Erythroblast (primary cell): ENCODE data around the gene MSRB3.

Source experiments
- GATA1 ChIP-seq: IDR thresholded peaks from 2 replicates; pipeline ENCODE4 v1.6.1; 2011; ENCODE audit warnings: low read depth, mild to moderate bottlenecking, control low read depth, low read length, moderate library complexity
- POLR2A ChIP-seq: IDR thresholded peaks from 2 replicates; pipeline ENCODE4 v1.6.1; 2011; ENCODE audit warnings: mild to moderate bottlenecking, low read length

DNA sequence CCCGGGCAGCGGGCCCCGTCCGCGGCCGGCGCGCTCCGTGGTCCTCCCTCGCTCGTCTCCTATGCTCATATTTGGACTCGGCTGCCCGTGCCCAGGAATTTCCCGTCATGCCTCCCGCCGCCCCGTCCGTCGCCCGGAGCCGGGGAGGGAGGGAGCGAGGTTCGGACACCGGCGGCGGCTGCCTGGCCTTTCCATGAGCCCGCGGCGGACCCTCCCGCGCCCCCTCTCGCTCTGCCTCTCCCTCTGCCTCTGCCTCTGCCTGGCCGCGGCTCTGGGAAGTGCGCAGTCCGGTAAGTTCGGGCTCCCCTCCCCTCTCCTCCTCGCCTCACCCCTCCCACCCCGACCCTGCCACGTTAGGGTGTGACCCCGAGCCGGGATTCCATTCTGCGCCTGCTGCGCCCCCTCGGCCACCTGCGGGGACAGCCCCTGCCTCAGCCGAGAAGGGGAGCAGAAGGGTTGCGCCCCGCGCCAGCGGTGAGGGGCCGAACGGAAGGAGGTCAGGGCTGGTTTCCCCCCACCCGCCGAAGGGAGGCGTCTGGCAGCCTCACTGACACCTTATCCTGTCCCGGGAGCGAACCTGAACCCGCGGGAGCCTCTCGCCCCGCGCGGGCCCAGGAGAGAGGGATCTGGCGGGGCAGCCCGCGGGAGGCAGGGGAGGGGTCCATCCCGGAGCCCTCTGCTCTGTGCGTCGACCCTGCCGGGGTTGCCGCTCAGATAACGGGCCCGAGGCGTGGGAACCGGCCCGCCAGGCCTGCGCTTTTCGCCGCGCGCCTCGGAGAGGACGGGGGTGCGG is at the start of gene MSRB3:
- TF ChIP-seq POLR2A: no peak
- TF ChIP-seq GATA1: no peak
